ENCODE measurements around the gene LSM14A. TPM values are rescaled to one million over a fixed set of nuclear protein-coding genes. Genes with fewer than 3 reads are reported as not detected.
"Not testable (repeated sequence)": the region's sequence is repeated elsewhere in the genome, so short reads cannot be mapped to it uniquely, and the experiment has no call there.

The LSM14A gene
- polyA plus RNA-seq, 3 donors, result 35.5 to 105 (median 72.8) TPM

- no peak overlapping the region for H3K27ac ChIP-seq (ENCODE audit: low read depth, low read length)
- 51 to 88% (median 87%) methylated on average over 13 of the region's 13 CpGs for WGBS, 3 donors
Measured at GRCh38 chr19:34241513-34242337, 69.4 kb downstream of the LSM14A start.

GRCh38 chr19:34243138-34243875 is 71.0 kb downstream of the LSM14A start:
- WGBS, 3 donors, result 95 to 96% (median 95%) methylated on average over 10 of the region's 10 CpGs
- not testable (repeated sequence) for H3K27ac ChIP-seq (ENCODE audit: low read depth, low read length)

- WGBS, 3 donors, result 88 to 89% (median 89%) methylated on average over 17 of the region's 17 CpGs
- no peak overlapping the region for H3K27ac ChIP-seq (ENCODE audit: low read depth, low read length)
Measured at GRCh38 chr19:34243876-34244578, 71.7 kb downstream of the LSM14A start.

GRCh38 chr19:34244611-34245299 is 72.5 kb downstream of the LSM14A start:
- WGBS, 3 donors, result 59 to 80% (median 79%) methylated on average over 13 of the region's 13 CpGs
- H3K27ac ChIP-seq (ENCODE audit: low read depth, low read length), result no peak overlapping the region

GRCh38 chr19:34246340-34246739 is 74.0 kb downstream of the LSM14A start:
- no peak overlapping the region for H3K27ac ChIP-seq (ENCODE audit: low read depth, low read length)

GRCh38 chr19:34248941-34249340 is 76.6 kb downstream of the LSM14A start:
- WGBS, 3 donors, result 82 to 92% (median 91%) methylated on average over 4 of the region's 4 CpGs
- no peak overlapping the region for H3K27ac ChIP-seq (ENCODE audit: low read depth, low read length)

More at GRCh38 chr19:34246340-34246739, 74.0 kb downstream of the LSM14A start:
- WGBS, 3 donors, result 69 to 87% (median 72%) methylated on average over 4 of the region's 4 CpGs

GRCh38 chr19:34253167-34253566 is 80.9 kb downstream of the LSM14A start:
- WGBS, 3 donors, result 95 to 96% (median 95%) methylated on average over 14 of the region's 14 CpGs
- H3K27ac ChIP-seq (ENCODE audit: low read depth, low read length), result not testable (repeated sequence)

- WGBS, 3 donors, result 64 to 73% (median 65%) methylated on average over 16 to 17 of the region's 17 CpGs
- H3K27ac ChIP-seq (ENCODE audit: low read depth, low read length), result not testable (repeated sequence)
Measured at GRCh38 chr19:34253681-34254045, 81.4 kb downstream of the LSM14A start.

GRCh38 chr19:34254046-34254697 is 81.9 kb downstream of the LSM14A start, which contains the start of gene GARRE1:
TSS of gene GARRE1 (plus strand) at chr19:34254554. CDS start at chr19:34300474, 45,920 bp downstream.
- 1 to 2% (median 1%) methylated on average over 30 to 47 of the region's 56 CpGs for WGBS, 3 donors

GRCh38 chr19:34254698-34255432 is 82.6 kb downstream of the LSM14A start:
- WGBS, 3 donors, result 0 to 1% (median 1%) methylated on average over 65 to 84 of the region's 88 CpGs
- H3K27ac ChIP-seq (ENCODE audit: low read depth, low read length), result no peak overlapping the region

More at GRCh38 chr19:34254046-34254697, 81.9 kb downstream of the LSM14A start, which contains the start of gene GARRE1:
- no peak within 1 kb of the TSS for H3K27ac ChIP-seq (ENCODE audit: low read depth, low read length)

GRCh38 chr19:34255546-34255945 is 83.2 kb downstream of the LSM14A start:
- 18 to 59% (median 56%) methylated on average over 9 of the region's 9 CpGs for WGBS, 3 donors

GRCh38 chr19:34256835-34257558 is 84.7 kb downstream of the LSM14A start:
- WGBS, 3 donors, result 31 to 62% (median 57%) methylated on average over 5 of the region's 5 CpGs
- no peak overlapping the region for H3K27ac ChIP-seq (ENCODE audit: low read depth, low read length)

More at GRCh38 chr19:34255546-34255945, 83.2 kb downstream of the LSM14A start:
- H3K27ac ChIP-seq (ENCODE audit: low read depth, low read length), result no peak overlapping the region

GRCh38 chr19:34257559-34257924 is 85.2 kb downstream of the LSM14A start:
- WGBS, 3 donors, result 22 to 94% (median 85%) methylated on average over 2 of the region's 2 CpGs
- H3K27ac ChIP-seq (ENCODE audit: low read depth, low read length), result no peak overlapping the region

- WGBS, 3 donors, result 69 to 85% (median 73%) methylated on average over 3 of the region's 3 CpGs
- H3K27ac ChIP-seq (ENCODE audit: low read depth, low read length), result no peak overlapping the region
Measured at GRCh38 chr19:34259367-34260095, 87.2 kb downstream of the LSM14A start.

GRCh38 chr19:34260771-34261173 is 88.5 kb downstream of the LSM14A start:
- H3K27ac ChIP-seq (ENCODE audit: low read depth, low read length), result no peak overlapping the region
- 55 to 60% (median 57%) methylated on average over 6 of the region's 6 CpGs for WGBS, 3 donors

Measured in adipose tissue (tissue), 3 donors.